Nephron (organoid): ENCODE measurements around the gene DCLK1.
A peak's percentile ranks its signal among the peaks of the same experiment; 100 is the strongest.

Experiments
- H3K27ac Mint-ChIP-seq, 3 experiments: 2 replicates each; pipeline ENCODE4 v1.8.0; 2020; ENCODE audit warnings: mixed read lengths in 3 of 3, mild to moderate bottlenecking in 2 of 3, moderate library complexity in 1 of 3
- H3K27me3 Mint-ChIP-seq: 2 replicates; pipeline ENCODE4 v1.8.0; 2021; ENCODE audit warnings: low read depth, mild to moderate bottlenecking, moderate library complexity, mixed read lengths
- H3K36me3 Mint-ChIP-seq: 2 replicates; pipeline ENCODE4 v1.8.0; 2020; ENCODE audit warnings: low read depth, mixed read lengths
- H3K4me1 Mint-ChIP-seq: 2 replicates; pipeline ENCODE4 v1.8.0; 2020; ENCODE audit warnings: mixed read lengths
- H3K4me3 Mint-ChIP-seq, 3 experiments: 2 replicates each; pipeline ENCODE4 v1.8.0; 2020; ENCODE audit warnings: mild to moderate bottlenecking in 3 of 3, mixed read lengths in 3 of 3, moderate library complexity in 2 of 3
- H3K9me3 Mint-ChIP-seq: 2 replicates; pipeline ENCODE4 v1.8.0; 2020; ENCODE audit warnings: mixed read lengths
- CTCF ChIP-seq, 3 experiments: fragments of 200-600 bp; sonication (generic); IDR thresholded peaks; one replicate each; pipeline ENCODE4 v1.5.0; 2021; ENCODE audit warnings: antibody characterized with exemption in 3 of 3; ENCODE audit not compliant: unreplicated experiment in 3 of 3

The DCLK1 gene

GRCh38 chr13:35856721-35857364 lies 274.3 kb downstream of the DCLK1 start:
- Mint-ChIP-seq H3K27ac (no peak overlapping the region), H3K9me3 (no peaks in the 10 kb centered on the region), H3K4me3 (no peak overlapping the region), H3K27me3 (no peaks in the 10 kb centered on the region), H3K36me3 (peaks cover 4% of the 10 kb centered on the region), H3K4me1 (peaks cover 63% of the 10 kb centered on the region)
- TF ChIP-seq CTCF (IDR thresholded peaks at IDR 0.05; ENCODE audit: unreplicated experiment in 3 of 3) = no peak

GRCh38 chr13:35856084-35856483 lies 275.1 kb downstream of the DCLK1 start:
- no peaks in the 10 kb centered on the region for H3K27me3 Mint-ChIP-seq
- H3K36me3 Mint-ChIP-seq = peaks cover 4% of the 10 kb centered on the region
- peaks cover 71% of the 10 kb centered on the region for H3K4me1 Mint-ChIP-seq
- H3K27ac Mint-ChIP-seq = peak overlapping the region in 1 of 3 experiments; percentile 31
- H3K4me3 Mint-ChIP-seq = no peak overlapping the region
- no peaks in the 10 kb centered on the region for H3K9me3 Mint-ChIP-seq
- TF ChIP-seq CTCF (IDR thresholded peaks at IDR 0.05; ENCODE audit: unreplicated experiment in 3 of 3) = no peak

GRCh38 chr13:35855531-35856019 lies 275.6 kb downstream of the DCLK1 start:
- Mint-ChIP-seq H3K4me1 (peaks cover 72% of the 10 kb centered on the region), H3K36me3 (peaks cover under 1% of the 10 kb centered on the region), H3K4me3 (no peak overlapping the region), H3K9me3 (no peaks in the 10 kb centered on the region), H3K27me3 (no peaks in the 10 kb centered on the region), H3K27ac (no peak overlapping the region)
- TF ChIP-seq CTCF (IDR thresholded peaks at IDR 0.05; ENCODE audit: unreplicated experiment in 3 of 3) = no peak

GRCh38 chr13:35854286-35854685 lies 276.9 kb downstream of the DCLK1 start:
- no peaks in the 10 kb centered on the region for H3K27me3 Mint-ChIP-seq
- no peak overlapping the region for H3K4me3 Mint-ChIP-seq
- H3K36me3 Mint-ChIP-seq = no peaks in the 10 kb centered on the region
- H3K27ac Mint-ChIP-seq = no peak overlapping the region
- peaks cover 68% of the 10 kb centered on the region for H3K4me1 Mint-ChIP-seq
- TF ChIP-seq CTCF (IDR thresholded peaks at IDR 0.05; ENCODE audit: unreplicated experiment in 3 of 3) = no peak
- no peaks in the 10 kb centered on the region for H3K9me3 Mint-ChIP-seq

GRCh38 chr13:35851881-35852280 lies 279.3 kb downstream of the DCLK1 start:
- Mint-ChIP-seq H3K27me3 (no peaks in the 10 kb centered on the region), H3K9me3 (no peaks in the 10 kb centered on the region)

More at GRCh38 chr13:35851881-35852280, 279.3 kb downstream of the DCLK1 start:
- Mint-ChIP-seq H3K27ac (peak overlapping the region in 1 of 3 experiments; percentile 67), H3K4me1 (peaks cover 68% of the 10 kb centered on the region), H3K36me3 (no peaks in the 10 kb centered on the region), H3K4me3 (no peak overlapping the region)
- no peak for TF ChIP-seq CTCF (IDR thresholded peaks at IDR 0.05; ENCODE audit: unreplicated experiment in 3 of 3)
